AG04449 (cell line): ENCODE results near the gene DUSP18.
"Not testable (repeated sequence)": the region's sequence is repeated elsewhere in the genome, so short reads cannot be mapped to it uniquely, and the experiment has no call there.

Source experiments
- CTCF ChIA-PET: fragments of 350-600 bp; formaldehyde crosslinking; extraction: SDS; loops from one replicate; lab custom pipeline; 2021; ENCODE audit warnings: antibody characterized with exemption; lab: Yijun Ruan, JAX
- POLR2A ChIA-PET: fragments of 400-600, 350-600 bp; formaldehyde crosslinking; extraction: SDS; loops from one replicate; lab custom pipeline; 2020; ENCODE audit warnings: antibody characterized with exemption, inconsistent platforms; lab: Yijun Ruan, JAX
- DNase-seq: peaks from one replicate; pipeline ENCODE4 v3.0.0-alpha.2; 2010; ENCODE audit warnings: low read depth, low spot score
- H3K4me3 ChIP-seq: 2 replicates; pipeline ENCODE4 v1.5.1; 2011; ENCODE audit warnings: low read depth, mild to moderate bottlenecking, control low read depth, low read length
- CTCF ChIP-seq: IDR thresholded peaks from one replicate; pipeline ENCODE4 v1.5.1; 2011; ENCODE audit warnings: mild to moderate bottlenecking, moderate library complexity, low read length, control low read depth, inconsistent platforms; ENCODE audit not compliant: insufficient read depth; ENCODE audit errors: missing control alignments

DUSP18 gene

GRCh38 chr22:30681831-30682230, 14.2 kb upstream of the DUSP18 start:
- ChIA-PET CTCF (no interaction called here), POLR2A (no interaction called here)
- TF ChIP-seq CTCF = no peak

GRCh38 chr22:30680991-30681770, 13.5 kb upstream of the DUSP18 start:
- no peak overlapping the region for H3K4me3 ChIP-seq
- CTCF ChIA-PET = interaction anchor here (1.4 kb wide), 1 partner anchor 14 kb away, joined by 3 read pairs; the partner anchor contains the start of gene DUSP18
- TF ChIP-seq CTCF = no peak
- POLR2A ChIA-PET = no interaction called here
- no peak for DNase-seq

More at GRCh38 chr22:30681831-30682230, 14.2 kb upstream of the DUSP18 start:
- H3K4me3 ChIP-seq = no peak overlapping the region
- no peak for DNase-seq

DNA sequence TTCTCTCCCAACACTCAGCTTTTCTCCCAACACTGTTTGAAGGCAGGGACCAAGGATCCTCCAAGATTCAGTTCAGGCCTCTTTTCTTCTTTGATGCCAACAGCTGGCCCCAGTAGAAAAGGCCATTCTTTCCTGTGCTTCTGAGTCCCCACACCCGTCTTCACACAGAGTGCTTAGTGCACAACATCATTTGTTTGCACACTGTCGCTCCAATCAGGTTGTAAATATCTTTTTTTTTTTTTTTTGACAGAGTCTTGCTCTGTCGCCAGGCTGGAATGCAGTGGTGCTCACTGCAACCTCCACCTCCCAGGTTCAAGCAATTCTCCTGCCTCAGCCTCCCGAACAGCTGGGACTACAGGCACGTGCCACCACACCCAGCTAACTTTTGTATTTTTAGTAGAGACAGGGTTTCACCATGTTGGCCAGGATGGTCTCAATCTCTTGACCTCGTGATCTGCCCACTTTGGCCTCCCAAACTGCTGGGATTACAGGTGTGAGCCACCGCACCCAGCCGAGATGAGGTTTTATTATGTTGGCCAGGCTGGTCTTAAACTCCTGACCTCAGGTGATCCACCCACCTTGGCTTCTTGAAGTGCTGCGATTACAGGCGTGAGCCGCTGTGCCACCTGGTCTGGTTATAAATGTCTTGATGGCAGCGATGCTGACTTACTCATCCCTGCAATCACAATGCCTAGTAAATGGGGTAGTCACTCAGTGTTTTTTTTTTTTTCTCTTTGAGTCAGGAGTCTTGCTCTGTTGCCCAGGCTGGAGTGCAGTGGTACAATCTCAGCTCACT, 12.4 kb upstream of the DUSP18 start:
- POLR2A ChIA-PET, DNase-seq, H3K4me3 ChIP-seq: not testable (repeated sequence)
- CTCF ChIA-PET = interaction anchor here (1.1 to 1.4 kb wide), 2 partner anchors 13 to 75 kb away, joined by 3 read pairs; partner anchors contain the start of gene DUSP18

- H3K4me3 ChIP-seq, DNase-seq, CTCF ChIA-PET, POLR2A ChIA-PET: not testable (repeated sequence)
Observed at GRCh38 chr22:30676565-30676964, 8.9 kb upstream of the DUSP18 start.

- no peak for DNase-seq
- POLR2A ChIA-PET = no interaction called here
- CTCF ChIA-PET = no interaction called here
- no peak overlapping the region for H3K4me3 ChIP-seq
- TF ChIP-seq CTCF = no peak
Observed at GRCh38 chr22:30675436-30675835, 7.8 kb upstream of the DUSP18 start.

DNA sequence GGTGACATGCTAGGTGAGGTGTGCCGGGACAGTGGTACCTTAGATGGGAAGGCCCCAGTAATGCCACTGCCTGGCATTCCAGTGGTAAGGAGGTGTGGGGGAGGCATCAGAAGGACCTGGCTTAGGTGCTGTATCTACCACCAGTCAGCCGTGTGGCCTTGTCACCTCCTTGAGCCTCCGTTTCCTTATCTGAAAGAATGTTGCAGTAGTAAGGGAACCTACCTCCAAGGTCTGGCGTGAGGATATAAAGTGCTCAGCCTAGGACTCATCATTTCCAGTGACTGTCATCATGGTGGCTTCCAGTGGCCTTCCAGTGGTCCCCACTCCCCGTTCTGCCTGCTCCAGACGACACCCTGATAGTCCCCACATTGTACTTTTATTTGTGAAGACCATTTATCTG, 6.8 kb upstream of the DUSP18 start:
- TF ChIP-seq CTCF = no peak
- ChIA-PET POLR2A (no interaction called here), CTCF (no interaction called here)
- no peak for DNase-seq
- no peak overlapping the region for H3K4me3 ChIP-seq

DNA sequence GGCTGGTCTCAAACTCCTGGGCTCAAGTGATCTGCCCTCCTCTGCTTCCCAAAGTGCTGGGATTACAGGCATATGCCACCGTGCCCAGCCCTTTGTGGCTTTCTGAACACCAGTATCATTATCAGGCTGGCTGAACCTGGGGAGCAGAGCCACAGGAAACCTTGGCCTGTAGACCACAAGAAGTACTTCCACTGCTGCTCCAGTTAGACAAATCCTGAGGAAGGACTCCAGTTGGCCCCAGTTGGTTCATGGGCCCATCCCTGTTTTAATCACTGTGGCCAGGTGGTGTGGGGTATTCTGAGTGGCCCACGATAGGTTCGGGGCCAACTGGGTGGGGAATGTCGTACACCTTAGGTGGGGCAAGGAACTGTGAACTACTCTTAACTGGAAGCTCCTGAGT, 5.5 kb upstream of the DUSP18 start:
- ChIA-PET CTCF (interaction anchor here (0.5 to 0.7 kb wide), 2 partner anchors 29 to 297 kb away, joined by 3 to 4 read pairs; no protein-coding TSS in a partner anchor), POLR2A (no interaction called here)
- TF ChIP-seq CTCF = no peak
- H3K4me3 ChIP-seq = no peak overlapping the region
- DNase-seq = no peak
